OCI-LY7 (cell line): ENCODE results near the gene TRAPPC14.

Experiments used
- CTCF ChIP-seq: fragments of 200-600 bp; sonication (generic); conservative IDR thresholded peaks from 2 replicates; pipeline ENCODE4 v1.5.1; 2014; ENCODE audit warnings: mild to moderate bottlenecking, antibody characterized with exemption, low read length, moderate library complexity, mixed read lengths
- EZH2phosphoT487 ChIP-seq: fragments of 200-600 bp; sonication (generic); IDR thresholded peaks from 2 replicates; pipeline ENCODE4 v1.6.1; 2018; ENCODE audit warnings: low read depth, borderline replicate concordance, mild to moderate bottlenecking, mixed run types, antibody characterized with exemption, low read length, moderate library complexity, mixed read lengths

- TF ChIP-seq CTCF: no peak
- no peak for TF ChIP-seq EZH2phosphoT487
Measured at GRCh38 chr7:100166317-100166940, 7.9 kb upstream of the TRAPPC14 start.
